H9 (cell line): Measurements from ENCODE around the gene KCNN2. TPM values are rescaled to one million over a fixed set of nuclear protein-coding genes. Genes with fewer than 3 reads are reported as not detected.

Source experiments
- DNase-seq: peaks from one replicate; pipeline ENCODE4 v3.0.0-alpha.2; 2017
- H2AFZ ChIP-seq: one replicate; pipeline ENCODE4 v1.6.1; 2013; ENCODE audit warnings: mild to moderate bottlenecking, low read length, control low read depth, moderate library complexity
- H2AK5ac ChIP-seq: 2 replicates; pipeline ENCODE4 v1.6.1; 2013; ENCODE audit warnings: low read length, control low read depth, mixed read lengths; ENCODE audit not compliant: insufficient read length
- H2BK120ac ChIP-seq: one replicate; pipeline ENCODE4 v1.6.1; 2013; ENCODE audit warnings: low read depth, mild to moderate bottlenecking, low read length, control low read depth, inconsistent platforms; ENCODE audit not compliant: poor library complexity, severe bottlenecking
- H2BK12ac ChIP-seq: 2 replicates; pipeline ENCODE4 v1.6.1; 2013; ENCODE audit warnings: low read length, control low read depth, mixed read lengths, low read depth; ENCODE audit not compliant: insufficient read length
- H2BK15ac ChIP-seq: 2 replicates; pipeline ENCODE4 v1.6.1; 2013; ENCODE audit warnings: low read depth, low read length, control low read depth
- H2BK20ac ChIP-seq: one replicate; pipeline ENCODE4 v1.6.1; 2013; ENCODE audit warnings: low read depth, mild to moderate bottlenecking, low read length, control low read depth, inconsistent platforms; ENCODE audit not compliant: poor library complexity, severe bottlenecking
- H2BK5ac ChIP-seq: 2 replicates; pipeline ENCODE4 v1.6.1; 2013; ENCODE audit warnings: low read length, control low read depth, mixed read lengths; ENCODE audit not compliant: insufficient read length
- H3K14ac ChIP-seq: 2 replicates; pipeline ENCODE4 v1.6.1; 2013; ENCODE audit warnings: low read length, control low read depth; ENCODE audit not compliant: insufficient read depth
- H3K18ac ChIP-seq: 2 replicates; pipeline ENCODE4 v1.6.1; 2013; ENCODE audit warnings: low read depth, mild to moderate bottlenecking, mixed read lengths, low read length, control low read depth; ENCODE audit not compliant: insufficient read length
- H3K23ac ChIP-seq: 2 replicates; pipeline ENCODE4 v1.6.1; 2013; ENCODE audit warnings: low read length, control low read depth, mixed read lengths, low read depth; ENCODE audit not compliant: insufficient read length
- H3K23me2 ChIP-seq: 2 replicates; pipeline ENCODE4 v1.6.1; 2013; ENCODE audit warnings: low read depth, mild to moderate bottlenecking, mixed read lengths, low read length, control low read depth; ENCODE audit not compliant: insufficient read length, poor library complexity, severe bottlenecking
- H3K27ac ChIP-seq: 2 replicates; pipeline ENCODE4 v1.5.1; 2013; ENCODE audit warnings: low read length, control low read depth, mixed read lengths, low read depth; ENCODE audit not compliant: insufficient read length
- H3K27me3 ChIP-seq: 2 replicates; pipeline ENCODE4 v1.6.1; 2013; ENCODE audit warnings: low read length, control low read depth, inconsistent platforms; ENCODE audit not compliant: insufficient read depth
- H3K4ac ChIP-seq: 2 replicates; pipeline ENCODE4 v1.6.1; 2013; ENCODE audit warnings: low read depth, mild to moderate bottlenecking, control low read depth, inconsistent platforms, low read length, moderate library complexity
- H3K4me1 ChIP-seq: 2 replicates; pipeline ENCODE4 v1.6.1; 2013; ENCODE audit warnings: low read length, control low read depth, inconsistent platforms; ENCODE audit not compliant: insufficient read depth
- H3K4me2 ChIP-seq: 2 replicates; pipeline ENCODE4 v1.6.1; 2013; ENCODE audit warnings: low read length, control low read depth, mixed read lengths; ENCODE audit not compliant: insufficient read length, insufficient read depth
- H3K56ac ChIP-seq: 2 replicates; pipeline ENCODE4 v1.6.1; 2013; ENCODE audit warnings: low read depth, mild to moderate bottlenecking, mixed read lengths, low read length, control low read depth; ENCODE audit not compliant: insufficient read length
- H3K79me1 ChIP-seq: 2 replicates; pipeline ENCODE4 v1.6.1; 2013; ENCODE audit warnings: low read depth, mild to moderate bottlenecking, moderate library complexity, low read length, control low read depth, inconsistent platforms; ENCODE audit not compliant: insufficient read depth, poor library complexity, severe bottlenecking
- H3K79me2 ChIP-seq: 2 replicates; pipeline ENCODE4 v1.6.1; 2013; ENCODE audit warnings: low read length, control low read depth, inconsistent platforms; ENCODE audit not compliant: insufficient read depth
- H3K9ac ChIP-seq: 2 replicates; pipeline ENCODE4 v1.6.1; 2013; ENCODE audit warnings: low read length, control low read depth, mixed read lengths; ENCODE audit not compliant: insufficient read length; ENCODE audit errors: extremely low read depth
- H3K9me3 ChIP-seq: one replicate; pipeline ENCODE4 v1.6.1; 2013; ENCODE audit warnings: low read depth, low read length, inconsistent platforms; ENCODE audit not compliant: control insufficient read depth
- H3T11ph ChIP-seq: one replicate; pipeline ENCODE4 v1.6.1; 2013; ENCODE audit warnings: mild to moderate bottlenecking, low read length, control low read depth, inconsistent platforms
- H4K20me1 ChIP-seq: one replicate; pipeline ENCODE4 v1.6.1; 2013; ENCODE audit not compliant: control insufficient read depth, insufficient read length, insufficient read depth
- H4K5ac ChIP-seq: 2 replicates; pipeline ENCODE4 v1.6.1; 2013; ENCODE audit warnings: low read depth, mild to moderate bottlenecking, mixed read lengths, low read length, control low read depth; ENCODE audit not compliant: insufficient read length
- H4K8ac ChIP-seq: replicated peaks from 2 replicates; pipeline ENCODE4 v1.6.1; 2013; ENCODE audit warnings: low read length, control low read depth, mixed read lengths, low read depth; ENCODE audit not compliant: insufficient read length
- H4K91ac ChIP-seq: 2 replicates; pipeline ENCODE4 v1.6.1; 2013; ENCODE audit warnings: low read depth, mild to moderate bottlenecking, moderate library complexity, mixed read lengths, low read length, control low read depth; ENCODE audit not compliant: insufficient read length
- H3K27ac Mint-ChIP-seq, 3 experiments: 2 replicates in 2 of 3; 3 replicates in 1 of 3; pipeline ENCODE4 v1.8.0; 2020 to 2021; ENCODE audit warnings: mixed read lengths in 3 of 3, mild to moderate bottlenecking in 1 of 3, moderate library complexity in 1 of 3
- H3K27me3 Mint-ChIP-seq: 2 replicates; pipeline ENCODE4 v1.8.0; 2021; ENCODE audit warnings: low read depth, mild to moderate bottlenecking, moderate library complexity, mixed read lengths
- H3K36me3 Mint-ChIP-seq, 3 experiments: 2 replicates in 2 of 3; 3 replicates in 1 of 3; pipeline ENCODE4 v1.8.0; 2020 to 2021; ENCODE audit warnings: low read depth in 3 of 3, mixed read lengths in 3 of 3; ENCODE audit not compliant: insufficient read depth in 1 of 3
- H3K4me1 Mint-ChIP-seq, 2 experiments: 2 replicates each; pipeline ENCODE4 v1.8.0; 2020; ENCODE audit warnings: mixed read lengths in 2 of 2
- H3K4me3 Mint-ChIP-seq, 2 experiments: 2 replicates in 1 of 2; 3 replicates in 1 of 2; pipeline ENCODE4 v1.8.0; 2020 to 2021; ENCODE audit warnings: mild to moderate bottlenecking in 2 of 2, mixed read lengths in 2 of 2, moderate library complexity in 1 of 2
- H3K9me3 Mint-ChIP-seq, 2 experiments: 2 replicates in 1 of 2; 3 replicates in 1 of 2; pipeline ENCODE4 v1.8.0; 2020; ENCODE audit warnings: mild to moderate bottlenecking in 2 of 2, mixed read lengths in 2 of 2, moderate library complexity in 1 of 2
- WGBS: extraction: QIAGEN DNeasy Blood & Tissue Kit; methylation state at CpG from one replicate; pipeline ENCODE4 v1.1.7; 2013; ENCODE audit warnings: missing lambda C conversion rate, low lambda C conversion rate, mixed read lengths; ENCODE audit not compliant: insufficient read length; ENCODE audit errors: extremely low coverage; 5-methylcytosine and 5-hydroxymethylcytosine counted together
- total RNA-seq: library from RNA; stranded (reverse); gene quantifications from 2 replicates; pipeline ENCODE4 v1.2.1, GENCODE V29; 2021
- TF ChIP-seq, protein P1 (sequence below): fragments of 200-600 bp; sonication (generic); conservative IDR thresholded peaks from 3 replicates; pipeline ENCODE4 v1.8.0; 2021; ENCODE audit warnings: antibody characterized with exemption, mild to moderate bottlenecking

Gene KCNN2
- total RNA-seq, 1 experiment from 2014 or later, result 21.0 TPM

DNA sequence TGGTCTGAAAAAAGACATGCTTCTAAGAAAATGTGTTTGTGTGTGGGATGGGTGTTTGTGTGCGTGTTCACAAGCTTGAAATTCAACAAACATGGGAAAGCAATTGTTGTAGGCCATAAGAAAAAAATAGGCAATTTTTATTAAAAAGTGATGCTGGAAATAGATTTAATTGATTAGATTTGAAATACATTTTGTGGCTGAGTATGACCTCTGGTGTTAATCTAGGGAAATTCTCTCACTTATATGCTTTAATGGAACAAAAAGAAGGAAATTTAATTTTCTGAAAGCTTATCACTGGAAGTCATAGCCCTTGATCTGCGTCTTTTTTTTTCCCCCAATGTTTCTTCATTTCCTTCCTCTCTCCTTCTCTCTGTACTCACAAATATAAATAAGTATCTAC, 3.5 kb upstream of the KCNN2 start:
- no peak overlapping the region for H3K4me2 ChIP-seq
- H3K14ac ChIP-seq, result no peak overlapping the region
- H2BK12ac ChIP-seq, result no peak overlapping the region
- no peak overlapping the region for H4K5ac ChIP-seq
- no peaks in the 10 kb centered on the region for H3K79me1 ChIP-seq
- no peak overlapping the region for H2AFZ ChIP-seq
- Mint-ChIP-seq H3K36me3 (peaks cover 0 to 11% (median 2%) of the 10 kb centered on the region in 3 experiments; a peak in 4 of 7 replicates), H3K27me3 (no peaks in the 10 kb centered on the region), H3K27ac (peak overlapping the region in 1 of 3 experiments; percentile 54; a peak in 2 of 7 replicates), H3K4me1 (peaks cover 51% of the 10 kb centered on the region in 2 experiments), H3K4me3 (no peak overlapping the region), H3K9me3 (peaks cover 2 to 5% of the 10 kb centered on the region in 2 experiments; a peak in 4 of 5 replicates)
- H3K23me2 ChIP-seq, result peaks cover 4% of the 10 kb centered on the region
- H2BK20ac ChIP-seq, result no peak overlapping the region
- H4K20me1 ChIP-seq, result no peaks in the 10 kb centered on the region
- H3K27me3 ChIP-seq, result no peaks in the 10 kb centered on the region
- no peak overlapping the region for H3K56ac ChIP-seq
- H2BK120ac ChIP-seq, result no peak overlapping the region
- no peak overlapping the region for H4K91ac ChIP-seq
- no peak overlapping the region for H2BK5ac ChIP-seq
- DNase-seq, result no peak
- no CpG with 5 or more reads among the region's 2 CpGs for WGBS
- no peak overlapping the region for H4K8ac ChIP-seq
- H3K9ac ChIP-seq, result no peak overlapping the region
- no peak overlapping the region for H3K18ac ChIP-seq
- TF ChIP-seq, protein P1, sequence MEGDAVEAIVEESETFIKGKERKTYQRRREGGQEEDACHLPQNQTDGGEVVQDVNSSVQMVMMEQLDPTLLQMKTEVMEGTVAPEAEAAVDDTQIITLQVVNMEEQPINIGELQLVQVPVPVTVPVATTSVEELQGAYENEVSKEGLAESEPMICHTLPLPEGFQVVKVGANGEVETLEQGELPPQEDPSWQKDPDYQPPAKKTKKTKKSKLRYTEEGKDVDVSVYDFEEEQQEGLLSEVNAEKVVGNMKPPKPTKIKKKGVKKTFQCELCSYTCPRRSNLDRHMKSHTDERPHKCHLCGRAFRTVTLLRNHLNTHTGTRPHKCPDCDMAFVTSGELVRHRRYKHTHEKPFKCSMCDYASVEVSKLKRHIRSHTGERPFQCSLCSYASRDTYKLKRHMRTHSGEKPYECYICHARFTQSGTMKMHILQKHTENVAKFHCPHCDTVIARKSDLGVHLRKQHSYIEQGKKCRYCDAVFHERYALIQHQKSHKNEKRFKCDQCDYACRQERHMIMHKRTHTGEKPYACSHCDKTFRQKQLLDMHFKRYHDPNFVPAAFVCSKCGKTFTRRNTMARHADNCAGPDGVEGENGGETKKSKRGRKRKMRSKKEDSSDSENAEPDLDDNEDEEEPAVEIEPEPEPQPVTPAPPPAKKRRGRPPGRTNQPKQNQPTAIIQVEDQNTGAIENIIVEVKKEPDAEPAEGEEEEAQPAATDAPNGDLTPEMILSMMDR, result peak; percentile 53
- no peak overlapping the region for H3K27ac ChIP-seq
- no peaks in the 10 kb centered on the region for H3K9me3 ChIP-seq
- H3K23ac ChIP-seq, result no peak overlapping the region
- no peak overlapping the region for H2AK5ac ChIP-seq
- peaks cover 6% of the 10 kb centered on the region; the same call in 1 of the 2 replicates for H3K4me1 ChIP-seq
- no peak overlapping the region for H3T11ph ChIP-seq
- no peak overlapping the region for H2BK15ac ChIP-seq
- no peaks in the 10 kb centered on the region for H3K79me2 ChIP-seq
- no peak overlapping the region for H3K4ac ChIP-seq
